Right ventricle myocardium superior (tissue), 1 donor: ENCODE measurements around the gene AKAP12. TPM values are rescaled to one million over a fixed set of nuclear protein-coding genes. Genes with fewer than 3 reads are reported as not detected.
A peak's percentile ranks its signal among the peaks of the same experiment; 100 is the strongest.
"Not testable (repeated sequence)": the region's sequence is repeated elsewhere in the genome, so short reads cannot be mapped to it uniquely, and the experiment has no call there.

Experiments used
- ATAC-seq: fragments of 200-7000 bp; cut with Tn5 transposase; one replicate; pipeline ENCODE4 v1.9.1; 2020; ENCODE audit warnings: mild to moderate bottlenecking; ENCODE audit not compliant: poor library complexity
- DNase-seq: peaks from one replicate; pipeline ENCODE4 v3.0.0-alpha.2; 2020
- intact Hi-C: fragments of 100-400 bp; cut with DNase I; formaldehyde crosslinking; loops from one replicate; pipeline ENCODE4 v1.11.2; 2022
- total RNA-seq: library from RNA; stranded (reverse); fragmentation: NEBNext Ultra II Directional; extraction: Animal tissue kit (Norgen Biotek cat#: 25700); gene quantifications from one replicate; pipeline ENCODE4 v1.2.1, GENCODE V29; 2021
- donor health status: DM: no; HTN: yes; CAD: no; lungs with severe emphysema.

AKAP12 gene
- total RNA-seq, 1 donor from 2014 or later = 13.9 TPM

GRCh38 chr6:151353795-151354194 lies 114.0 kb downstream of the AKAP12 start:
- intact Hi-C loops = no loop called here
- ATAC-seq = no peak
- no peak for DNase-seq

GRCh38 chr6:151356983-151357382 lies 117.2 kb downstream of the AKAP12 start:
- ATAC-seq, DNase-seq, intact Hi-C loops: not testable (repeated sequence)

- no peak for ATAC-seq
- intact Hi-C loops = no loop called here
- DNase-seq = no peak
These were observed 118.1 kb downstream of the AKAP12 start for GRCh38 chr6:151357758-151358436.

GRCh38 chr6:151358475-151358874 lies 118.7 kb downstream of the AKAP12 start:
- intact Hi-C loops = no loop called here
- ATAC-seq = no peak
- no peak for DNase-seq

- intact Hi-C loops = no loop called here
- ATAC-seq (no peak), DNase-seq (no peak)
These were observed 119.7 kb downstream of the AKAP12 start for GRCh38 chr6:151359486-151359885.

GRCh38 chr6:151365233-151365632 lies 125.5 kb downstream of the AKAP12 start:
- DNase-seq (no peak), ATAC-seq (no peak)
- intact Hi-C loops = no loop called here

- intact Hi-C loops = no loop called here
- ATAC-seq (no peak), DNase-seq (no peak)
These were observed 130.8 kb downstream of the AKAP12 start for GRCh38 chr6:151370509-151371078.

- DNase-seq (no peak), ATAC-seq (no peak)
- intact Hi-C loops = no loop called here
These were observed 132.4 kb downstream of the AKAP12 start for GRCh38 chr6:151372164-151372563.

GRCh38 chr6:151374036-151374683 lies 134.4 kb downstream of the AKAP12 start:
- intact Hi-C loops = no loop called here
- peak; percentile 67 for ATAC-seq
- DNase-seq = no peak

GRCh38 chr6:151375833-151376232 lies 136.1 kb downstream of the AKAP12 start:
- intact Hi-C loops = no loop called here
- ATAC-seq (no peak), DNase-seq (no peak)

- DNase-seq = no peak
- intact Hi-C loops = no loop called here
- no peak for ATAC-seq
These were observed 136.7 kb downstream of the AKAP12 start for GRCh38 chr6:151376440-151376839.

GRCh38 chr6:151377095-151377494 lies 137.3 kb downstream of the AKAP12 start:
- intact Hi-C loops = no loop called here
- ATAC-seq = no peak
- no peak for DNase-seq

- intact Hi-C loops = no loop called here
- DNase-seq (peak; percentile 50), ATAC-seq (peak; percentile 44)
These were observed 140.4 kb downstream of the AKAP12 start for GRCh38 chr6:151379933-151380847.

- ATAC-seq (no peak), DNase-seq (no peak)
- intact Hi-C loops = no loop called here
These were observed 141.1 kb downstream of the AKAP12 start for GRCh38 chr6:151380848-151381205.

- ATAC-seq = no peak
- no peak for DNase-seq
- intact Hi-C loops = no loop called here
These were observed 142.0 kb downstream of the AKAP12 start for GRCh38 chr6:151381722-151382121.

GRCh38 chr6:151382631-151383030 lies 142.9 kb downstream of the AKAP12 start:
- intact Hi-C loops, DNase-seq, ATAC-seq: not testable (repeated sequence)

- intact Hi-C loops = no loop called here
These were observed 144.4 kb downstream of the AKAP12 start for GRCh38 chr6:151384151-151384550.

GRCh38 chr6:151385177-151385576 lies 145.4 kb downstream of the AKAP12 start:
- ATAC-seq = no peak
- intact Hi-C loops = no loop called here
- no peak for DNase-seq

More at GRCh38 chr6:151384151-151384550, 144.4 kb downstream of the AKAP12 start:
- DNase-seq (no peak), ATAC-seq (no peak)
